Islet precursor cell (in vitro differentiated cells): ENCODE data around the gene KIF5C.
"Not testable (repeated sequence)": the region's sequence is repeated elsewhere in the genome, so short reads cannot be mapped to it uniquely, and the experiment has no call there.

Experiments
- DNase-seq: peaks from one replicate; pipeline ENCODE4 v3.0.0-alpha.2; 2018

KIF5C gene

GRCh38 chr2:148967056-148967455 is 92.0 kb downstream of the KIF5C start:
- no peak for DNase-seq

- DNase-seq, result no peak
These were observed 92.6 kb downstream of the KIF5C start for GRCh38 chr2:148967578-148967977.

- DNase-seq, result no peak
These were observed 93.3 kb downstream of the KIF5C start for GRCh38 chr2:148968301-148968700.

- DNase-seq, result no peak
These were observed 93.8 kb downstream of the KIF5C start for GRCh38 chr2:148968776-148969319.

GRCh38 chr2:148969659-148970061 is 94.6 kb downstream of the KIF5C start:
- no peak for DNase-seq

GRCh38 chr2:148970385-148970784 is 95.4 kb downstream of the KIF5C start:
- DNase-seq, result no peak

- DNase-seq, result no peak
These were observed 96.5 kb downstream of the KIF5C start for GRCh38 chr2:148971547-148971946.

GRCh38 chr2:148974095-148974494 is 99.1 kb downstream of the KIF5C start:
- no peak for DNase-seq

- DNase-seq, result no peak
These were observed 103.1 kb downstream of the KIF5C start for GRCh38 chr2:148978026-148978685.

- DNase-seq, result no peak
These were observed 103.7 kb downstream of the KIF5C start for GRCh38 chr2:148978706-148979105.

- DNase-seq, result no peak
These were observed 104.3 kb downstream of the KIF5C start for GRCh38 chr2:148979164-148979918.

- no peak for DNase-seq
These were observed 104.9 kb downstream of the KIF5C start for GRCh38 chr2:148979919-148980277.

- DNase-seq, result not testable (repeated sequence)
These were observed 105.5 kb downstream of the KIF5C start for GRCh38 chr2:148980496-148980895.

- no peak for DNase-seq
These were observed 106.3 kb downstream of the KIF5C start for GRCh38 chr2:148981324-148981723.

- no peak for DNase-seq
These were observed 106.8 kb downstream of the KIF5C start for GRCh38 chr2:148981781-148982180.

GRCh38 chr2:148982282-148982681 is 107.3 kb downstream of the KIF5C start:
- no peak for DNase-seq

GRCh38 chr2:148983896-148984295 is 108.9 kb downstream of the KIF5C start:
- DNase-seq, result no peak

- DNase-seq, result no peak
These were observed 109.4 kb downstream of the KIF5C start for GRCh38 chr2:148984449-148984848.

- DNase-seq, result no peak
These were observed 112.3 kb downstream of the KIF5C start for GRCh38 chr2:148987286-148987685.

- no peak for DNase-seq
These were observed 113.3 kb downstream of the KIF5C start for GRCh38 chr2:148988337-148988736.

GRCh38 chr2:148989882-148990493 is 115.0 kb downstream of the KIF5C start:
- DNase-seq, result peak; percentile 73

GRCh38 chr2:148990968-148991367 is 115.9 kb downstream of the KIF5C start:
- no peak for DNase-seq

GRCh38 chr2:148992448-148992847 is 117.4 kb downstream of the KIF5C start:
- DNase-seq, result no peak

GRCh38 chr2:148993351-148993750 is 118.3 kb downstream of the KIF5C start:
- no peak for DNase-seq
